HG03520 (cell line): ENCODE results near the gene SLC17A8.

Source experiments
- ATAC-seq: cut with Tn5 transposase; IDR thresholded peaks from one replicate; pipeline ENCODE4 v1.9.1; 2021; ENCODE audit warnings: mild to moderate bottlenecking, moderate library complexity; ENCODE audit not compliant: unreplicated experiment

The SLC17A8 gene

GRCh38 chr12:100368066-100368465 lies 11.2 kb downstream of the SLC17A8 start:
- ATAC-seq = no peak

GRCh38 chr12:100371146-100371545 lies 14.3 kb downstream of the SLC17A8 start:
- ATAC-seq = no peak

DNA sequence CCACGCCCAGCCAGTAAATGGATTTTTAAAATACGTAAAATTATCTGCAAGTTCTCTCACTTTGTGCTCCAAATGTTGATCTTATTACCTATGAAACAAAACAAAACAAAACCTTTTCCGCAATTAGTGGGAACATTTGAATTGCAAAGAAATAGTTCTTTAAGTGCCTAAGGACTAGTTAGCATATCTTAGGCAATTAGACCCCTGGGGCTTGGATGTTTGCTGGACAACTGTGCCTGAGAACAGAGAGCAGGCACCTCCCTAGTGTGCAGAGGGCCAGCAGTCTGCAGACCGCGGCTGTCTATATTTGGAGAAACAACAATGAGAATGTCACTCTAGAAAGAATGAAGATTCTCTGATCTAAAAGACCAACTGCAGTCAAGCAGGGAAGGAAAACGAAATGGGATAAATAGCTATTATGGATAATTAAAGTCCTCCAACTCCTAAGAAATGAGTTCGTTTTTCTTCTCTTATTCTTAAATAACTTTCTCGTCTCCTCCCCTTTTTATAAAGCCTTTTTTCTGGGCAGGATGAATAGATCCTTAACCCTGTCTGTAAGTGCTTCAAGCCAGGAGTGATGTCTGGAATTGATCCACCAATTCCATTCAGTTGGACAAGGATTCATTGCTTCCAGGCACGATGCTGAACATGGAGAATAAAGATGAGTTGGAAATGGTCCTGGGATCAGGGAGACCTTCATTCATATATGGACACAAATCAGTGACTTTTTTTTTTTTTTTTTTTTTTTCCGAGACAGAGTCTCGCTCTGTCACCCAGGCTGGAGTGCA lies 16.2 kb downstream of the SLC17A8 start:
- ATAC-seq = no peak

GRCh38 chr12:100375038-100375735 lies 18.3 kb downstream of the SLC17A8 start:
- ATAC-seq = no peak

DNA sequence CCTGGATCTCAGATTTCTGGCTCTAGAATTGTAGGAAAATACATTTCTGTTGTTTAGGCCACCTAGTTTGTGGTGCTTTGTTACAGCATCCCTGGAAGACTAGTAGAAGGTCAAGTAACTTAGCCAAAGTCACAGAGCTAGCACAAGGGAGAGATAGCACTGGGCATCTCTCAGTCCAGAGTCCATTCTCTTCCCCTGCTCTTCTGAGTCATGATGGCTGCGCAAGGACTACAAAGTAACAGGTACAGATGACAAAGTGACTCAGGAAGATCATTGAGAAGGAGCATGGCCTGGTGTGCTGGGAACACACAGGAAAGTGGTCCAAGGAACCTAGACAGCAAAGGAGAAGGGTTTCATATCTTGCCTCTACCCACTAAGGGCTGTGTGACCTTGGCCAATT lies 19.3 kb downstream of the SLC17A8 start:
- no peak for ATAC-seq

DNA sequence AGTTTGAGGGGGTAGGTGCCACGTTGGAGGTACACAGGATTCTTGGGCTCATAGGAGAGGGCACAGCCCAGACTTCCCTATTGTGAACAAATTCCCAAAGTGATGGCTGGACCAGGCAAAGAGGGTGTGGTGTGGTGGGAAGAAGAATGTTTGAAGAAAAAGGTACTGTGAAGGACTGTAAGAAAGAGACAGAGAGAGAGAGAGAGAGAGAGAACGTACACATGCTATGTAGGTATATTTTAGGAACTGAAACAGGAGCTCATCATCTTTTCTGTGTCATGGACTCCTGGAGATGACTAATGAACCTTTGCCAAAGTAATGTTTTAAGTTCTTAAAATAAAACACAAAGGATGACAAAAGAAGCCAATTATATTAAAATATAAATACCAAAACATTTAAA lies 24.5 kb downstream of the SLC17A8 start:
- ATAC-seq = no peak

GRCh38 chr12:100382338-100382737 lies 25.5 kb downstream of the SLC17A8 start:
- ATAC-seq = no peak

DNA sequence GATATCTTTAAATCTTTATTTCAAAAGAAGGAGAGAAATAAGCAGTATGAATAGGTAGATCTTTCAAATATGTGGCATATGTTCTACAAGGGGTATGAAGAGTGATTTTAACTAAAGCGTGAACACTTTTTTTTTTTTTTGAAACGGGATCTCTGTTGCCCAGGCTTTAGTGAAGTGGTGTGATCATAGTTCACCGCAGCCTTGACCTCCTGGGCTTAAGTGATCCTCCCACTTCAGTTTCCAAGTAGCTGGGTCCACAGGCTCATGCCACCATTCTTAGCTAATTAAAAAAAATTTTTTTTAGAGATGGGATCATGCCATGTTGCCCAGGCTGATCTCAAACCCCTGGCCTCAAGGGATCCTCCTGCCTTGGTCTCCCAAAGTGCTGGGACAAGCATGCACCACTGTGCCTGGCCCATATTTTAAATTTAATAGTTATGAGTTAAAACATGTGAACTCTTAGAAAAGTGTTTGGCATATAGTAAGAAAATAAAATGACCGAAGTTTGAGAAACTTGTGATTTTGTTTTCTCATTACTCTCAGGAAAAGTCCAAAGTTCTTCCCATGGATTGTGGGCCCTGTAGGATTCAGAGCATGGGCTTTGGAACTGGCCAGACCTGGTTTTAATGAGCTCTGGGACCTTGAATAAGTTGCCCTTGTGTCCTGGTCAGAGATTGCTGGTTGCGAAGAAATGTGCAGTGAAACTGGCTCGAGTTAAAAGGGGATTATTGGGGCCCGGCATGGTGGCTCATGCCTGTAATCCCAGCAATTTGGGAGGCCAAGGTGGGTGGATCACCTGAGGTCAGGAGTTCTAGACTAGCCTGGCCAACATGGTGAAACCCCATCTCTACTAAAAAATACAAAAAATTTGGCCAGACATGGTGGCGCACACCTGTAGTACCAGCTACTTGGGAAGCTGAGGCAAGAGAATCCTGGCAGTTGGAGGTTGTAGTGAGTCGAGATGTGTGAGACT lies 27.0 kb downstream of the SLC17A8 start:
- ATAC-seq = no peak

GRCh38 chr12:100384559-100384935 lies 27.7 kb downstream of the SLC17A8 start:
- ATAC-seq = no peak

- ATAC-seq = no peak
Observed at GRCh38 chr12:100388382-100388781, 31.5 kb downstream of the SLC17A8 start.

- ATAC-seq = no peak
Observed at GRCh38 chr12:100391856-100392255, 35.0 kb downstream of the SLC17A8 start.

GRCh38 chr12:100393200-100393599 lies 36.3 kb downstream of the SLC17A8 start:
- no peak for ATAC-seq

GRCh38 chr12:100395811-100396210 lies 38.9 kb downstream of the SLC17A8 start:
- no peak for ATAC-seq

DNA sequence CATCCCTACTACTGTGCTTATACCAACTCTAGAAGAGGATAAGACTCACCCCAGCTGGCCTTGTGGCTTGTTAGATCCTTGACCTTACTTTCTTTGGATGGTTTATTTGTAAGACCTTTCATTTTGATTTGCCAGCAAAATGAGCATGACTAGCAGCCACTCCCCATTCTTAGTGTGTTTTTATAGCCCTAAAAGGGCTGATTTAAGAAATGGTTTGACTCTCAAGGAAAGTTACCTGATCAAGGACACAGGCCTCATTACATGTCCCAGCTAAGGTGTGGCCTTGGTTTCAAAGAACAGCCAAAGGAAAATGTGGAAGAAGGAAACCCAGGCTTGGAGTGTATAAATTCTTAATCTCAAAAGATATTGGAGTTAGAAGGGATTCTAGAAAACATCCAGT lies 41.4 kb downstream of the SLC17A8 start:
- no peak for ATAC-seq

GRCh38 chr12:100399095-100399494 lies 42.2 kb downstream of the SLC17A8 start:
- ATAC-seq = no peak

DNA sequence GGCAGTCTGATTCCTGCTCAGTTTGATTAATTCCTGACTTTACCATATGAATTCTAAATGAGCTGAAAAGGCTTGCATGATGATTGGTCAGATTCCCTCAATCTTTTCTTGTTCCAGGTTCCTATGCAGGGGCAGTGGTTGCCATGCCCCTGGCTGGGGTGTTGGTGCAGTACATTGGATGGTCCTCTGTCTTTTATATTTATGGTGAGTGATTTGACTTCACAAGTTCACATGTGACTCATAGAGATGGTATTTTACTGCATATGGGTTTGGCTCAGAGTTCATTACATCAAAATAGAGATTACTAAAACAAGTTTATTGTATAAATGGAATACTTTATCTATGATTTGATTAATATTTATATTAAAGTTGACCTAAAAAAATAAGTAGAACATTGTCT lies 44.8 kb downstream of the SLC17A8 start:
- no peak for ATAC-seq

DNA sequence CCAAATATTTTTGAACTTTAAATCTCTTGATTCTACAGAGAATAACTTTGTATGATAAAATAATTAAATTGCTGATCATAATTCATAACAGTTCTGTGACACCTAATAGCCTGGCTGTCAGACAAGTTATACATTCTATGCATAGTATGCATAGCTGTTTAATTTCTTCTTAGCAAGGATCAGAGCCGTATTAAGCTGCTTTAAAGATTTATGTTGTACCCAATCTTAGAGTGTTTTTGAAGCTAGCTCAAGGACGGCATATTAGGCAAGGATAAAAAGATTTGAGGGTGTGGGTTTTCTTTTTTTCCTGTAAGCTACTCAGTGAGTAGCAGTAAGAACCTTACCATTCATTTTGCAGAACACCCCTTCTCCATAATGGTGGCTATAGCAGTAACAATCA lies 45.9 kb downstream of the SLC17A8 start:
- ATAC-seq = no peak

DNA sequence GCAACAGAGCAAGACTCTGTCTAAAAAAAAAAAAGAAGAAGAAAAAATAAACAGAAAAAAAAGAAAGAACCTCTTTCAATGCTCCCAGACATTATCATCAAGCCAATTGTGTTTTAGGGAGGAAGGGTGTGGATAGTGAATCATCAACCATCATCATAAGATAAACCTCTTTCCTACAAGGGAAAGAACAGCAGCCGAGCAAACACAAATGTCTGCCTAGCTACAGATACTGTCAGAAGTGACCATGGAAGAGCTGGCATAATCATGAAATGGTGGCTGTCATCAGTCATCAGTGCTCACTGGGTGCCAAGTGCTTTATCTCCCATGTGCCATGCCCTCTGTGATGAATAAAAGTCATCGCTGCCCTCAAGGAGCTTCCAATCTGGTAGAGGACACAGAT lies 46.6 kb downstream of the SLC17A8 start:
- ATAC-seq = no peak

GRCh38 chr12:100404769-100405407 lies 48.0 kb downstream of the SLC17A8 start:
- ATAC-seq = peak; percentile 85

GRCh38 chr12:100413001-100413400 lies 56.1 kb downstream of the SLC17A8 start:
- ATAC-seq = no peak

DNA sequence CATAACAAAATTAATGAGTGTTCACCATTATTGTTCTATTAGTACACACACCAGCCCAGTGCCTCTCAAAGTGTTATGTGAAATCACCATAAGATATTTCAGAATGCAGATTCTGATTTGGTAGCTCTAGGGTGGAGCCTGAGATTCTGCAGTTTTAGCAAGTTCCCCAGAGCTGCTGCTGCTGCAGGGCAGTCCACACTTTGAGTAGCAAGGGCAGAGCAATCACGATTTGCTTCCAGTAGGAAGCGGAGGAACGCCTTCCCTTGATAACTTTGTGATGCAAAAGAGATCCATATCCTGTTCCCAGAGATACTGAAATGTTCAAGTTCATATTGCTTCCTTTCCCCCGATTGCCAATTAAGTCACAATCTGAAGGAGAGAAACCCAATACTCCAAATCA lies 57.9 kb downstream of the SLC17A8 start:
- ATAC-seq = no peak
